ENCODE data around the gene NPHP4.

DNA sequence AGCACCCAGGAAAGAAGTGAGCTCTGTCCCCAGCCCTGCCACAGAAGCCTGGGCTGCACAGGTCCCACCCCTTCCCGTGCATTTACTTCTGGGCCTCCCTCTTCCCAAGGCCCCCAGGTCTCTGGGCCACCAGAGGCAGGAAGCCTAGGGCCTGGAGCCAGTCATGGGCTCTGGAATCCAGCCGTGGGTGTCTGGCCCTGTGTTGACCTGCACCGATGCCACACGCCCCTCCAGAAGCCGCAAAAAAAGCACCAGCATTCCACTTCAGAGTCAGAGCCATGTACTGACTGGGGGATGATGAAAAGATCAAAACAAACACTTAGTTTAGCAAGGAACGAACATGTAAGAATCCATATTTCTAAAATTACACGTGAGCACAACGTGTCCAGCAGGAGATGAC is 141.7 kb downstream of the NPHP4 start:
- no peak for TF ChIP-seq SP1 (IDR thresholded peaks at IDR 0.05; ENCODE audit: low read depth)
- TF ChIP-seq, protein P1, sequence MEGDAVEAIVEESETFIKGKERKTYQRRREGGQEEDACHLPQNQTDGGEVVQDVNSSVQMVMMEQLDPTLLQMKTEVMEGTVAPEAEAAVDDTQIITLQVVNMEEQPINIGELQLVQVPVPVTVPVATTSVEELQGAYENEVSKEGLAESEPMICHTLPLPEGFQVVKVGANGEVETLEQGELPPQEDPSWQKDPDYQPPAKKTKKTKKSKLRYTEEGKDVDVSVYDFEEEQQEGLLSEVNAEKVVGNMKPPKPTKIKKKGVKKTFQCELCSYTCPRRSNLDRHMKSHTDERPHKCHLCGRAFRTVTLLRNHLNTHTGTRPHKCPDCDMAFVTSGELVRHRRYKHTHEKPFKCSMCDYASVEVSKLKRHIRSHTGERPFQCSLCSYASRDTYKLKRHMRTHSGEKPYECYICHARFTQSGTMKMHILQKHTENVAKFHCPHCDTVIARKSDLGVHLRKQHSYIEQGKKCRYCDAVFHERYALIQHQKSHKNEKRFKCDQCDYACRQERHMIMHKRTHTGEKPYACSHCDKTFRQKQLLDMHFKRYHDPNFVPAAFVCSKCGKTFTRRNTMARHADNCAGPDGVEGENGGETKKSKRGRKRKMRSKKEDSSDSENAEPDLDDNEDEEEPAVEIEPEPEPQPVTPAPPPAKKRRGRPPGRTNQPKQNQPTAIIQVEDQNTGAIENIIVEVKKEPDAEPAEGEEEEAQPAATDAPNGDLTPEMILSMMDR (IDR thresholded peaks at IDR 0.05 in 2 of 3, conservative IDR thresholded peaks at IDR 0.05 in 1 of 3; ENCODE audit: borderline replicate concordance in 1 of 3, insufficient read depth in 1 of 3, low read depth in 2 of 3, low read length in 2 of 3), result no peak
- TF ChIP-seq RAD21 (IDR thresholded peaks at IDR 0.05; ENCODE audit: low read depth), result no peak
- TF ChIP-seq, protein P2, sequence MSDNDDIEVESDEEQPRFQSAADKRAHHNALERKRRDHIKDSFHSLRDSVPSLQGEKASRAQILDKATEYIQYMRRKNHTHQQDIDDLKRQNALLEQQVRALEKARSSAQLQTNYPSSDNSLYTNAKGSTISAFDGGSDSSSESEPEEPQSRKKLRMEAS (IDR thresholded peaks at IDR 0.05), result no peak
- no peak for TF ChIP-seq EZH2 (IDR thresholded peaks at IDR 0.05)
- no peak for TF ChIP-seq ATF3 (IDR thresholded peaks at IDR 0.05)
- no peak for TF ChIP-seq POLR2AphosphoS5 (IDR thresholded peaks at IDR 0.05; ENCODE audit: low read depth, low read length)
- no peak for TF ChIP-seq POLR2A (IDR thresholded peaks at IDR 0.05; ENCODE audit: borderline replicate concordance, extremely low read depth, insufficient read depth, insufficient read length)
